GM18870 (cell line): ENCODE results near the gene CLEC5A.
"Not testable (repeated sequence)": the region's sequence is repeated elsewhere in the genome, so short reads cannot be mapped to it uniquely, and the experiment has no call there.

Experiments
- ATAC-seq: cut with Tn5 transposase; IDR thresholded peaks from one replicate; pipeline ENCODE4 v1.9.1; 2021; ENCODE audit warnings: moderate library complexity; ENCODE audit not compliant: unreplicated experiment

Gene CLEC5A

DNA sequence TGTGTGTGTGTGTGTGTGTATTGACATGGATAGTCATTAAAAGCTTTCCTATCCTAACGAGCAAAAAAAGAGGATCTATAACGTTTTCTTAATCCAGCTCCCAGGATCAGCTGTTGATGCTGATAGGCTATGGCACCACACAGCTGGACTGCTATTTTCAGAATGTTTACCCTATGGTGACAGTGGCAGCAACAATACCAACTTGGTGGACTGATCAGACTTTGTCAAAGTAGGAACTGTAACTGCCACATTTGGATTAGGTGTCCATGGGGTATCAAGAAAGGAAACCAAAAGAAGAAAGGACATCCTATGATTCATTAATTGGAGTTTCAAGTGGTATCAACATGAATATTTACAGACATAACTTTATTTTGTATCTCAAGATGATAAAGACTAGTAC lies 2.7 kb upstream of the CLEC5A start:
- no peak for ATAC-seq

DNA sequence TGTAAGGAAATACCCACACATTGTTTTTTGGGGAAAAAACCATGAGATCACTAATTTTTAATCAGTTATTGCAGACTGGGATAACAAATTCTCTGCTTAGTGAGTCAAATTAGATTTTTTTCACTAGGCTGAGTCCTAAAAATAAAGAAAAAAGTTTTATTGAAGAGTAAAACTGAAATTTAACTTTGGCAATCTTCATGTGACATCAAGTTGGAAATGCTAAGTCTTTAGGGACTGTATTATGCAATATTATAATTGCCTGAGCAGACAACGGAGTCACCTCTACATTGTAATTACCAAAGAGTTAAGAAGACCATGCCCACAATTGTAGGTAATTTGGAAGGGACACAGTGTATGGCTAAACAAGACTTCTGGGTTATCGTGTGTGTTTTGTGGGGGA lies 2.2 kb upstream of the CLEC5A start:
- no peak for ATAC-seq

DNA sequence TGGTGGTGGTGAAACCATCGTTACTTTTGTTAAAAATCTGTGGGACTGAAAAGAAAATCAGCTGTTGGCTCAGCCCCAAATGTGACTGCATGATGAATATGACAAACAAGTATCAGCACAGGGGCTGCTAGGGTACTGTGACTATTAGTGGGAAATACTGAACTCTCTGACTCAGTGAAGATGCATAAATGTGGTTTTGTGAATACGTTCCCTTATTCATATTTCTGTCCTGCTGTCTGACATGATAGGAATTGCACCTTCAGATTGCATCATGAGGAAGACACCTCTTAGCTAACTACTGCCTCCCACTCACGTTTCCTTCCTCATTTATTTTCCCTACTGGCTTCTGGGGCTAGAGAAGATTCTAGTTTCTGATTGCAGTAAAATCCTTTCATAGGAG lies 1.4 kb downstream of the CLEC5A start:
- no peak for ATAC-seq

DNA sequence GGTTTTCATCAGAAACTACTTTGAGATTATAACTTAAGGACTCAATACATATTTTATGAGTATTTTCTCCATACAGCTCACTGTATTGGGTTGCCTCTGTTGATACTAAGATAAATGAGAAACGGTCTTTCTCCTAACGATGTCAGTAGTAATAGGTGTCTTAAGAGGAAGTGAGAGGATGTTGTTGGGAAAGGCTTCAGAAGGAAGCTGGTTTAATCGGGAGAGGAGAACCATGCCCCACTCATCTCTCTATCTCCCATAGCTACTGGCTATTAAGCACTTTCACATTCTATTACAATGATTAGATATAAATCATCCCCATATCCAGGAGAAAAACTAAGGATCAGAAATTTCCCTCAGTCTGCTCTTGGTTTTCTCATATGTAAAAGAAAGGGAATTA lies 2.0 kb downstream of the CLEC5A start:
- ATAC-seq: no peak

DNA sequence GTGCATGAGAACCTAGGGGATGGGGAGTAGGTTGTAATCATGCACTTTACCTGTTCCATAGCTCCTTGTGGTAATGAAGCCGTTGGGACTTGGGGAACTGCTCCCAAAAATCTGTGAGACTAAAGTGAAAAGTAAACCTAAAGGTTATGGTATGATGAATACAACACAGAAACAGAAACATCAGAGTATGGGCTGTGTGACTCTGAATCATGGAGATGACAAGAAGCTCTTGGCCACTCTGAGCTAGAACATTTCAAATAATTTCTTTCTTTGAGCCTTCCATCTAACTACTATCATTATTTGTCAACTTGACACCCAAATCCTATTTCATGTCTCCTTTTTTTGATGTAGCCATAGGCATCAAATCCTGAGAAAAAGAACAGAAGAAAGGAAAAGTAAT lies 2.9 kb downstream of the CLEC5A start:
- ATAC-seq: no peak

DNA sequence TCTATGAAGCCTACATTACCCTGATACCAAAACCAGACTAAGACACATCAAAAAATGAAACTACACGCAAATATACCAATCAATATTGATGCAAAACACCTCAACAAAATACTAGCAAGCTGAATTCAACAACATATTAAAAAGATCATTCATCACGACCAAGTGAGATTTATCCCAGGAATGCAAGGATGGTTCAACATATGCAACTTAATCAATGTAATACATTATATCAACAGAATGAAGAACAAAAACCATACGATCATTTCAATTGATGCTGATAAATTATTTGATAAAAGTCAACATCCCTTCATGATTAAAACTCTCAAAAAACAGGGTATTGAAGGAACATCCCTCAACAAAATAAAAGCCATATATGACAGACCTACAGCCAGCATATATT lies 5.7 kb downstream of the CLEC5A start:
- no peak for ATAC-seq

DNA sequence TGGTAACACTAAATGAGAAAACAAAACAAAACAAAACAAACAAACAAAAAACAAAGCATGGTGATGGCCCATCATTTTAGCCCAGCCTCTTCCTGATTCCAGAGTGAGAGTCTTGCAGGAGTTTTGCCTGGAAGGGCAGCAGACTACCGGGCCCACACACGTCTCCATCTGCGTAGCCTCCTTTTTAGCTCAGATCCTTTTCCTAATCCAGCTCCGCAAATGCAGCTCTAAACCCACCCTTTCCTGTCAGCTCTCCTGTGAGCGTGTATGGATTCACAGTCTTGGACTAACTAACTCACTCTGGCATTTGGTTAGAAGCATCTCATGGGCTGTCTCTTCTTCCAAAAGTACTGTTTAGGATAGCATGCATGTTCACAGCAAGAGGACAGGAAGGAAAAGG lies 16.6 kb downstream of the CLEC5A start:
- no peak for ATAC-seq

DNA sequence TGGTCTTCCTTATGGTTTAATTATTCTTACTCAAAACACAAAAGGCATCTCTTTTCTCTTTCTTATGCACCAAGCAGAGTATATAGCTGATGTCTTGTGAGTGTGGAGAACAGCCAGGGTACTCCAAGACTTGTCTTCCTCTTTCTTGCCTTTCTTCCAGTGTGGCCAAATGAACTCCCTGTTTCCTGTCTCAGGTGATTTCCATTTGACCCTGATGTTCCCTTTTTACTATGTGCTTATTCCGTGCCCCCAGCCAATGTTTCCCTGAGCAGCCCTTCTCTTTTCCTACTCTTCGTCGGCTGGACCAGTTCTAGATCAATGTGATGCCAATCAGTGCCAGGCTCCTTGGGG lies 18.0 kb downstream of the CLEC5A start:
- ATAC-seq: no peak

DNA sequence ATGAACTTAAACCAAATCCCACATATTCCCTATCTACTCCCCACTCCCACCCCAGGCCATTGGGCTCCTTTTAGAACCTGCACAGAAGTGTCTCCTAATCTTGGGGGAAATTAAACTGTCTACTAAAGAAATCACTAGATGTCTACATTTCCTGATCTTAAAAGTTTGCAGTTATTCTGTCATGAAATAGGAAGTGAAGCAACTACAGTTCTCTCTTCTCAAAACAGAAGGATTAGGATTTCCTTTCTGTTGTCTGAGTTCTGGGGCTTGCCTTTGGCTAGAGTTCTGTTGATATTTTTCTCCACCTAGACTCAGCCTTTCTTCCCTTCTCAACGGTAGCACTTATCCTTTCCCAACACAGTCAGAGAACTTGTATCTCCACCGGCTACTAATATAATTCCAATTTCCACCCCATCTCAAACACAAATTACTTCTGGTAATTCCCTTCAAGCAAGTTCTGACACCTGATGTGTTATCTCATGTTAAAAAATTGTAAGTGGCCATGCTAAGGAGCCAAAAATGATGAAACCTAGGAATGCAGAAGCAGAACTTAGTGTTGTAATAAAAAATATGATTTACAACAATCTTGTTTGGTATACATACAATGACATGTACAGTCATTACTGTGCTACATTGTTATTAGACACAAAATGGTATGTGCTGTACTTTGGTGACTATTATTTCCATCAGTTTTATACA lies 18.5 kb downstream of the CLEC5A start:
- no peak for ATAC-seq

DNA sequence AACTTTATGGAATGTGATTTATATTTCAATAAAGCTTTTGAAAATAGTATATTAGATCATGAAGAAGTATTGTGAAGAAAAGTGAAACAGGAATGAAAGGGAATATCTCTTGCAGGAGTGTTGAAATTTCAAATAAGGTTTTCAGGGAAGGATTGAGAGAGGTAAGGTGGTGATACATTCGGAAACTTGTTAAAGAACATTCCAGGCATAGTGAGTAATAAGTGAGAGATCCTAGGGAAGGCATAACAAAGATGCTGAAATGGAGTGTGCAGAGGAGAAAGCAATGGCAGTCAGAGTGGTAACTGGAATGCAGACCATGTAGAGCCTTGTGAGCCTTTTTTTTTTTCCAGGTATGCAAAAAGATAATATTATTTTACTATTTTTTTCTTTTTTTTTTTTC lies 26.5 kb downstream of the CLEC5A start:
- ATAC-seq: no peak

DNA sequence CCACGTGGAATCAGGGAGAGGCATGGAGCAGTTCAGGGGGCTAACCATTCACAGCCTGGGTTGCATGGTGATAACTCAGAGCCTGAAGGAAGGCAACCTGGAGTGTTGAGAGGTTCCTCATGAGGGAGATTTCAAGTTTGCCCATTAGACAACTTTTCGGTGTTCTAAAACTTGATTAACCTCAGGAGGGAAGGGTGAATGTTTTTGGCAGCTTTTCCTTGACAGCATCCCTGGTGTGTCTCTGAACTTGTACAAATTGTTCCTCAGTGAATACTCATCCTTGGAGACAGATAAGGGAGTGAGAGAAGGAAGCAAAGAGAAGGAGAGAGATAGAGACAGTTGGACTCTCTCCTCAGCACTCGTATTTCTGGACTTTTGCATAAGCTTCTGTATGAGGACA lies 30.7 kb downstream of the CLEC5A start, which contains the start of gene OR9A4:
Gene OR9A4 (plus strand): TSS at position 301 of the 400 bp plus-strand sequence. CDS start 2,477 bp downstream, outside the sequence.
- no peak for ATAC-seq

DNA sequence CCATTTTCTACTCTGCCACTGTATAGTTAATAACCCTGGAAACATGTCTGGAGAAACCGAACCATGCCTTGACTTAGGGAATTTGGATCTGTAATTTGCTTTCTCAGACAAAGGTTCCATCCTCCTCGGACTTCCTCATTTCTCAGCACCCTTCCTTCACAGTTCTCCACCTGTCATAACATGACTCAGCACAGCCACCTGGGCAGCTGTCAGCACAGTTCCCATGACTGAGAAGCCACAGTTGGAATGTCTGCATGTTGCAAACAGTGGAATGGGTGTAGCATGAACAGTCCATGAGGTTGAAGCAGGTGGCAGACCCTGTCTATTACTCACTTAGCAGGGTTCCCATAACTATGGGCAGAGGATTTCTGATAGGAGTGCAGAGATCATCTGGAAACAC lies 31.2 kb downstream of the CLEC5A start:
- ATAC-seq: no peak

DNA sequence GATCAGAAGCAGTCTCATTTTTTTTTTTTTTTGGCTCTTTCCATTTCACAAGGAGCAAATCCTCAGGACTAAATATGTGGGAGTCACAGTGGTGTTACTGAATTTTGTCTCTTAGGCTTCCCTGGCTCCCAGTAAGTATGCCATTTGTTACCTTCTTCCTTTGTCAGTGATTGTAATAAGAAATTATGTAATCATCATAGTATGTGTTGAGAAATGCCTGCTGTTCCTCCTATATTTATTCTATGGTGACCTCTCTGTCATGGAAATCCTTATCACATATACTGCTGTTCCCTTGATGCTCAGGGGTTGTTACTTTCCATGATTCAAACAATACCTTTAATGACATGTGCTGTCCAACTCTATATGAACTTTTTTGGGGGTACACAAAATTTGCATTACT lies 35.4 kb downstream of the CLEC5A start:
- ATAC-seq: no peak

DNA sequence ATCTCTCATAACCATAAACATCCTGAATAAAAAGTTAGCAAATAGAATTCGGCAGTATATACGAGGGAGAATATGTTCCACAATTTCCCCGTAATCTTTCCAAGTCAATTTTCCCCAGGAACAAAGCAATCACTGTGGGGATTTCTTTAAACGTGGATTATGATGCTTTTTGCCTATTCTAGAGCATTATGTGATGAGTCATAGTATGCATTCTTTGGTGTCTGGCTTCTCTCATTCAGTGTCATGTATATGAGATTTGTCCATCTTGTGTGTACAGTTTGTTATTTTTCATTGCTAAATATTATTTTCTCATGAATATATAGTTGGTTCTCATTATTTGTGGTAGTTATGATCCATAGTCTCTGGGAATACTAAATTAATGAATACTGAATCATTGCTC lies 40.5 kb downstream of the CLEC5A start:
- no peak for ATAC-seq

DNA sequence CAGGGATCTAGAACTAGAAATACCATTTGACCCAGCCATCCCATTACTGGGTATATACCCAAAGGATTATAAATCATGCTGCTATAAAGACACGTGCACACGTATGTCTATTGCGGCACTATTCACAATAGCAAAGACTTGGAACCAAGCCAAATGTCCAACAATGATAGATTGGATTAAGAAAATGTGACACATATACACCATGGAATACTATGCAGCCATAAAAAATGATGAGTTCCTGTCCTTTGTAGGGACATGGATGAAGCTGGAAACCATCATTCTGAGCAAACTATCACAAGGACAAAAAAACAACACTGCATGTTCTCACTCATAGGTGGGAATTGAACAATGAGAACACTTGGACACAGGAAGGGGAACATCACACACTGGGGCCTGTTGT lies 47.4 kb downstream of the CLEC5A start:
- ATAC-seq: not testable (repeated sequence)

DNA sequence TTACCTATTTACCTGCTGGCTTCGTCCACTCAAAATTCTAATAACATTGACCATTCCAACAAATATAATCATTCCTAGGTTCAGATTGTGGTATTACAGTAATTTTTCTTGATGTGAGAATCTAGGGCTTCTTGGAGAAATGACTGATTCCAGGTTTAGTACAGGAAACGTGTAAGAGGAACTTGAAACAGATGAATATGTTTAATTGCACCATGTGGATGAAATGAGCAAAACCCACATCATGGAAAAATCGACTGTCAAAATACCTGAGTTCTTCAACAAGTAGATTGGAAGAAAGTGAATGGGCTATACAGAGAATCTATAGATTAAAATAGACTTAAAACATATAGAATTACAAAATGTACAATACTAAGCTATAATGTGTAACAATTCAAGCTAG lies 55.4 kb downstream of the CLEC5A start:
- no peak for ATAC-seq

DNA sequence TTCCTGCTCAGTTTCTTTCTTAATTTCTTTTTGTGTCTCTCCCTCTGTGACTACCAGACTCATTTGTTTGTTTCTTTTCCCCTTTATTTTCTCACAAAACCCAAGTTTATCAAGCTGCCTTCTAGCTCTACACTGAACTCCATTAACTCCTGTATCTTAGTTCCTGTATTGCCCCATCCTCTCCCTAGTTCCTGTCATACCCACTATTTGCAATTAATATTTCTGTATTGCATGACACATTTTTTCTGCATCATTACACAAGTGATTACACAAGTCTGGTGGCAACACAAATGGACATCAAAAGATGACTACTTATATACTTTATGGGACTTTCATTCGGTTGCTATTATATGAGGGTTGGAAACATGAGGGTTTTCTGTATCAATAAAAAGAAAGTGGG lies 57.5 kb downstream of the CLEC5A start:
- no peak for ATAC-seq

DNA sequence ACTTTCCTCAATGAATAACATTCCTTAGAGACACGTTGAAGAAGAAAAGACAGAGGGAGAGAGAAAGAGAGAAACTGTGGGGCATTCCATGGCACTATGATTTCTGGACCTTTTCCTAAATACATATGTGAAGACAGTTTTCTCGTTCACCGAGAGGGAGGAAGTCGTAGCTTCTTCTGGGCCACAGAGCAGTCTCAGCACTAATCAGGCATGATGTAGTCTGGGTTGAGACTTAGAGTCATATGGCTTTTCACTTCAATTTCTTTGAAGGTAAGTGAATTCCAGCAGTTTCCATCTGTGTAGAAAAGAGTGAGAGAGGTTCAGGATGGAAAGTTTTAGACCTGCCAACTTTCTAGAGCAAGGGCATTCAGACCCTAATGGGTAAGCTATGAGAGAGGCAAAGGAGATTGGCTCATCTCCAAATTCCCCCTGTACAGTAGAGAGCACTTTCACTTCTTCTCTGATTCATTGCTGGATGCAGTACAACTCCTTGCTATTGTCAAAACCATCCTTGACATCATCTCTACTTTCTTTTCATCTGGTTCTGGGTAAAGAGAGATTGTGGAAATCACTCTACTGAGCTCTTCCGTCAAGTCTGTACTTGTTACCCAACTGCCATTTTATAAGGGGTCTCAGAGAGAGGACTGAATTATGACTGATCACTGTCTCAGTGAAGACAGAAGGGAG lies 62.1 kb downstream of the CLEC5A start:
- ATAC-seq: peak; percentile 90

DNA sequence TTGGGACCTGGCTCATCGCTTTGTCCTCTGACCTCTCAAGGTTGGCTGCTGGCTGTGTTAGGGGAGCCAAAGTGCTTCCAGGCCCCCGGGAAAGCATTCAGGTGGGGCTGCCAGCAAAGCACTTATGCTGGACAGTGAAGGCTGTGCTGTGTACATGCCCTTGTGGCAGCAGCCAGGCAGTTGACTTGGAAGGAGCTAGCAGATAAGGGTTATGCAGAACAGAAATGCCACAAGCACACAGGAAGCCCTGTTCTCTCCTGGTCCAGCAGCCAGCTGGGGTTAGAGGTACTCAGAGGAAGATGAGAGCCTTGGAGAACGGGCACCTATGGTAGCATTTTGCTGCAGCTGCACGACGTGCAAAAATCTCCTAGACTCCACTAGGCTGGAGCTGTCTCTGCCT lies 65.8 kb downstream of the CLEC5A start:
- ATAC-seq: no peak

DNA sequence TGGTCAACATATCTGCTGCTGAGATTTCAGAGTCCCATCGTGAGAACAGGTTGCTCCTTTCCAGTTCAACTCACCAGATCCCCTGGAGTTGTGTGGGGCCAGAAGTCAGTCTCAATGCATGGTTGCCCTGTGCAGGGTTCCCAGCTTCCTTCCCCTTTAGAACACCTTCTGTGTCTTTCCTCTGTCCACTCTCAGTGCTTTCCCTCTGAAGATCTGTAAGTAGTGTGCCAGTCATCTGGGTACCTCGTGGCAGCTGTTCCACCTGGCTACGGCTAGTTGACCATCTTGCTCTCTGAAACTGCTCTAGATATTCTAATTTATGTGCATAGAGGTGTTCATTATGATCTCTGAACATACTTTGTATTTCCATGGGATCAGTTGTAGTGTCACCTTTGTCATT lies 69.4 kb downstream of the CLEC5A start:
- ATAC-seq: no peak
